ENCODE measurements around the gene JPH3.

JPH3 gene

GRCh38 chr16:87601401-87601981 lies 817 bp upstream of the JPH3 start:
- no peak for DNase-seq (ENCODE audit: low read depth)

GRCh38 chr16:87602821-87603683 lies 744 bp downstream of the JPH3 start:
- DNase-seq (ENCODE audit: low read depth): no peak

GRCh38 chr16:87603684-87604633 lies 1.7 kb downstream of the JPH3 start:
- no peak for DNase-seq (ENCODE audit: low read depth)

GRCh38 chr16:87604634-87605111 lies 2.4 kb downstream of the JPH3 start:
- DNase-seq (ENCODE audit: low read depth): no peak

GRCh38 chr16:87607223-87607622 lies 4.9 kb downstream of the JPH3 start:
- no peak for DNase-seq (ENCODE audit: low read depth)

GRCh38 chr16:87607871-87608270 lies 5.6 kb downstream of the JPH3 start:
- no peak for DNase-seq (ENCODE audit: low read depth)

GRCh38 chr16:87608400-87608985 lies 6.2 kb downstream of the JPH3 start:
- DNase-seq (ENCODE audit: low read depth): peak; percentile 14

GRCh38 chr16:87610026-87610425 lies 7.7 kb downstream of the JPH3 start:
- no peak for DNase-seq (ENCODE audit: low read depth)

- DNase-seq (ENCODE audit: low read depth): no peak
Observed at GRCh38 chr16:87611456-87611855, 9.1 kb downstream of the JPH3 start.

- DNase-seq (ENCODE audit: low read depth): no peak
Observed at GRCh38 chr16:87613961-87614360, 11.7 kb downstream of the JPH3 start.

GRCh38 chr16:87615621-87616041 lies 13.3 kb downstream of the JPH3 start:
- DNase-seq (ENCODE audit: low read depth): no peak

- DNase-seq (ENCODE audit: low read depth): no peak
Observed at GRCh38 chr16:87616556-87616955, 14.2 kb downstream of the JPH3 start.

GRCh38 chr16:87618216-87618615 lies 15.9 kb downstream of the JPH3 start:
- DNase-seq (ENCODE audit: low read depth): no peak

- no peak for DNase-seq (ENCODE audit: low read depth)
Observed at GRCh38 chr16:87619360-87620200, 17.3 kb downstream of the JPH3 start.

GRCh38 chr16:87620201-87620495 lies 17.8 kb downstream of the JPH3 start:
- DNase-seq (ENCODE audit: low read depth): no peak

- no peak for DNase-seq (ENCODE audit: low read depth)
Observed at GRCh38 chr16:87621550-87621829, 19.2 kb downstream of the JPH3 start.

- no peak for DNase-seq (ENCODE audit: low read depth)
Observed at GRCh38 chr16:87621976-87622713, 19.8 kb downstream of the JPH3 start.

GRCh38 chr16:87622756-87623319 lies 20.5 kb downstream of the JPH3 start:
- DNase-seq (ENCODE audit: low read depth): no peak

- no peak for DNase-seq (ENCODE audit: low read depth)
Observed at GRCh38 chr16:87625241-87625797, 23.0 kb downstream of the JPH3 start.

- no peak for DNase-seq (ENCODE audit: low read depth)
Observed at GRCh38 chr16:87626401-87626800, 24.1 kb downstream of the JPH3 start.

All from activated gamma-delta T cell treated with anti-CD3 and anti-CD28 coated beads, Interleukin-2, amount 50 U/mL, for 16 hours (primary cell).